Measurements from ENCODE around the gene MIDN.
A peak's percentile ranks its signal among the peaks of the same experiment; 100 is the strongest.

The MIDN gene

DNA sequence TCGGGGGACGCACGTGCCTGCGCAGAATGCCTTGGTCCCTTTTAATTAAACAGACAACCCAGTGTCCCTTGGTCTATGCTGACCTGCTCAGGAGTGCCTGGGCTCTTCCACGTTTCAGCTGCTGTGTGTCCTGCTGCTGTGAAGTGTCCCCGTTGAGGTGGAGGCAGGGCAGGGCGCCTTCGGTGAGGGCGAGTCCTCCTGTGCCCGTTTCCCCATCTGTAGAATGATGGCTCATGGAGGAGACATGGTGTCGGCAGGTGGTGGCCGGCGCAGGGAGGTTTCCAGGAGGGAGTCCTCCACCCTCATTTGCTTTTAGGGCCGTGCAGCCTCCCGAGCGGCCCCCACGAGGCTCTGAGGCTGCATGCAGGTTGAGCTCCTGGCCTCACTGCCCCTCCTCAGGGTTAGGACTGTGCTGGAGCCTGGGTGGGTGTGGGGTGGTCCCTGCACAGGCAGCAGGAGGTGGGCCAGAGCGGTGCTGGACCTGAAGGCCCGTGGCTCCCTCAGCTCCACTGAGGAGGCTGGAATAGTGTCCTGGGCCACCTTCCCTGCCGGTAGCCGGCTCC is 34.0 kb upstream of the MIDN start:
- Histone ChIP-seq H3K4me3 (ENCODE audit: low read depth in 1 of 2, low read length in 1 of 2) (no peak overlapping the region), H3K27me3 (no peaks in the 10 kb centered on the region), H3K27ac (peak overlapping the region; percentile 76), H3K9me3 (no peaks in the 10 kb centered on the region), H3K36me3 (peaks cover 3% of the 10 kb centered on the region), H3K4me1 (ENCODE audit: control insufficient read depth in 1 of 2, insufficient read depth in 1 of 2, low read depth in 1 of 2, low read length in 1 of 2) (peaks cover 32 to 36% of the 10 kb centered on the region in 2 experiments)
- TF ChIP-seq, protein P1, sequence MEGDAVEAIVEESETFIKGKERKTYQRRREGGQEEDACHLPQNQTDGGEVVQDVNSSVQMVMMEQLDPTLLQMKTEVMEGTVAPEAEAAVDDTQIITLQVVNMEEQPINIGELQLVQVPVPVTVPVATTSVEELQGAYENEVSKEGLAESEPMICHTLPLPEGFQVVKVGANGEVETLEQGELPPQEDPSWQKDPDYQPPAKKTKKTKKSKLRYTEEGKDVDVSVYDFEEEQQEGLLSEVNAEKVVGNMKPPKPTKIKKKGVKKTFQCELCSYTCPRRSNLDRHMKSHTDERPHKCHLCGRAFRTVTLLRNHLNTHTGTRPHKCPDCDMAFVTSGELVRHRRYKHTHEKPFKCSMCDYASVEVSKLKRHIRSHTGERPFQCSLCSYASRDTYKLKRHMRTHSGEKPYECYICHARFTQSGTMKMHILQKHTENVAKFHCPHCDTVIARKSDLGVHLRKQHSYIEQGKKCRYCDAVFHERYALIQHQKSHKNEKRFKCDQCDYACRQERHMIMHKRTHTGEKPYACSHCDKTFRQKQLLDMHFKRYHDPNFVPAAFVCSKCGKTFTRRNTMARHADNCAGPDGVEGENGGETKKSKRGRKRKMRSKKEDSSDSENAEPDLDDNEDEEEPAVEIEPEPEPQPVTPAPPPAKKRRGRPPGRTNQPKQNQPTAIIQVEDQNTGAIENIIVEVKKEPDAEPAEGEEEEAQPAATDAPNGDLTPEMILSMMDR (IDR thresholded peaks at IDR 0.05), result no peak

DNA sequence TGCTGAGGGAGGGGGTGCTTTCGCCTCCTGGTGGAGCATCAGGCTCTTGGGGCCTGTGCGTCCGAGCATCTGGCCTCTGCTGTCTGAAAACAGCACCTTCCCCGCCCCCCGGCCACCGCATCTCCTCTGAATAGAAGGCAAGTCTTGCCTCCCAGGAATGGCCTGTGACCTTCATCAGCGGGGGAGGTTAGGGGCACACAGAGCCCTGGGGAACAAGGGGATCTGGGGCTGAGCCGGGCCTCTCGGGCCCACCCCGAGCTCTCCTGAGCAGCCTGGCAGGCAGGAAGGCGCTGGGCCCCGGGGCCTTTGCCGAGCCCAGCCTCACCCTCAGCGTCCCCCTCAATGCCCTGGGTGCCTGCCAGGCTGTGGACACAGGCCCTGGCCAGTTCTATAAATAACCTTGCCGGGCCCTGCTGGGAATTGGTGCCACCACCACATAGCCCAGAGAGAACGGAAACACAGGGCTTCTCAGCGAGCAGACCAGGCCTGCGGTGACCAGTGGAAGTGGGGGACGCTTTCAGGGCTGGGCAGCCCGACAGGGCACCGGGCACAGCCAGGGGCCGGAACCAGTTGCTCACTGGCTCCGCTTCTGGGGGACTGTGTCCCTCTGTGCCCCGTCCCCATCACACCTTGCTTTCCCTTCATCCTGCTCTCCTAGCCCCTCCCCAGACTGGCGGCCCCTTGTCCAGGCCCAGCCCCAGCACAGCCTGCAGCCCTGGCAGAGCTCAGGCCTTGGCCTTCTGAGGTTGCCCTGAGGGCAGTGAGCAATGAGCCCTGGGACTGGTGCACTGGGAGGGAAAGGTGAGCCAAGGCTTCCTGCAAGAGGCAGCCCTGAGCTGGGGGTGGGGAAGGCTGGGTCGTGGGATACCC is 33.3 kb upstream of the MIDN start:
- H3K27me3 ChIP-seq, result no peaks in the 10 kb centered on the region
- no peaks in the 10 kb centered on the region for H3K9me3 ChIP-seq
- TF ChIP-seq, protein P1 (IDR thresholded peaks at IDR 0.05), result no peak
- peaks cover 32% of the 10 kb centered on the region in 2 experiments for H3K4me1 ChIP-seq (ENCODE audit: control insufficient read depth in 1 of 2, insufficient read depth in 1 of 2, low read depth in 1 of 2, low read length in 1 of 2)
- no peak overlapping the region for H3K4me3 ChIP-seq (ENCODE audit: low read depth in 1 of 2, low read length in 1 of 2)
- peaks cover 8% of the 10 kb centered on the region for H3K36me3 ChIP-seq
- H3K27ac ChIP-seq, result no peak overlapping the region

DNA sequence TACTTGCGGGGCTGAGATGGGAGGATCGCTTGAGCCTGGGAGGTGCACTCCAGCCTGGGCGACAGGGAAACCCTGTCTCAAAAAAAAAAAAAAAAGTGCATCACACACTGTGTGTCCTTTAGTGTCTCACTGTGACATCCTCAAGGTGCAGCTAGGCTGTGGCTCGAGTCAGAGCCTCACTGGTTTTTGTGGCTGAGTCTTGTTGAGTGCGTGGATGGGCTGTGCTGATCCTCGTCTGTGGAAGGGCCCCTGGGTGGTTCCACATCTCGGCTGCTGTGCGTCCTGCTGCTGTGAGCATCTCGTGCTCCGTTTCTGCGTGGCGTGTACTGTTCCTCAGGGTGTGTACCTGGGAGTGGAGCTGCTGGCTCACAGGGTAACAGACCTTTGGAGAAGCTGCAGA is 31.6 kb upstream of the MIDN start:
- H3K36me3 ChIP-seq, result peaks cover 25% of the 10 kb centered on the region
- no peak overlapping the region for H3K27ac ChIP-seq
- peaks cover 20 to 23% of the 10 kb centered on the region in 2 experiments for H3K4me1 ChIP-seq (ENCODE audit: control insufficient read depth in 1 of 2, insufficient read depth in 1 of 2, low read depth in 1 of 2, low read length in 1 of 2)
- TF ChIP-seq, protein P1 (IDR thresholded peaks at IDR 0.05), result no peak
- H3K27me3 ChIP-seq, result no peaks in the 10 kb centered on the region
- H3K4me3 ChIP-seq (ENCODE audit: low read depth in 1 of 2, low read length in 1 of 2), result no peak overlapping the region
- no peaks in the 10 kb centered on the region for H3K9me3 ChIP-seq

DNA sequence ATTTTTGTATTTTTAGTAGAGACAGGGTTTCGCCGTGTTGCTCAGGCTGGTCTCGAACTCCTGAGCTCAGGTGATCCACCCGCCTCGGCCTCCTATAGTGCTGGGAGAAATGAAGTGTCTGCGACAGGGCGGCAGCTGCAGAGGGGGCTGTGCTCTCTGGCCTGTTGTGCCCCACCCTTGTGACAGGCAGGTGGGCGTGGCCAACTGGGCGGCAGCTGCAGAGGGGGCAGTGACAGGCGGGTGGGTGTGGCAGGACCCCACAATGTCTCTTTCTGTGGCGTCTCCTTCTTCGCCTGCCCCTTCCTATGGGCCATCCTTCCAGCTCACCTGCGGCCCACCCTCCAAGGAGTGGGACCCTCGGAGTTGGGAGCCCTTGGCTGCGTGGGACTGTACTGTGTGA is 31.0 kb upstream of the MIDN start:
- no peak overlapping the region for H3K27ac ChIP-seq
- peaks cover 31% of the 10 kb centered on the region for H3K36me3 ChIP-seq

DNA sequence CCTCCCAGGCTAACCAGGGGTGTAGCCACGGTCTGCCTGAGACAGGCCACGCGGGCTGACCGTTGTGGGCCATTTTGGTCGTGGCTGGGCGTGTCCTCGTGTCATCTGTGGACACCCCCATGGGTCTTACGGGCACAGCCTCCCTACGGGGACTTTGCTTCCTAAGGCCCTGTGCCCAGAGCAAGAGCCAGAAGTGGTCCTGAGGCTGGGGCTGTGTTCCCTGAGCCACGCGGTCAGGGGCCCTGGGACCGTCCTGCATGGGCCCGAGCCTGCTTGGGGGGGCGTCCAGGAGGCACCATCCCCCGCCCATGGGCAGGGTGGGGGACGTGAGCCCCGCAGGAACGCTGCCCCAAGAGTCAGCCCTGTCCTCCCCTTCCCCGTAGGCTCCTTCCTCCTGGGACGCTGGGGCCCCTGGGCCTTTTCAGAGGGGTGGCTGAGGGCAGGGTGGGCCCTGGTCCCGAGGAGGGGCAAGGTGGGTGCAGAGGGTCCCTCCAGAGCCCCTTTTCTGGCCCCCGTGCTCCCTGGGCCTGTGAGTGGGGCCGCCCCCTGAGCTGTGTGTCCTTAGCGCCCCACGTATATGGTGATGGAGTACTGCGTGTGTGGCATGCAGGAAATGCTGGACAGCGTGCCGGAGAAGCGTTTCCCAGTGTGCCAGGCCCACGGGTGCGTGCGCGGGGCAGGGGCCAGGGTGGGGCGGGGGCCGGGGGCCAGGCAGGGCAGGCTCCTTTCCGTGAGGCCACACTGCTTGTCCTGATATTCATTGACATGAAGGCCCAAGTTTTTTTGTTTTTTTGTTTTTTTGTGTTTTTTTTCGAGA is 29.4 kb upstream of the MIDN start:
- no peaks in the 10 kb centered on the region for H3K27me3 ChIP-seq
- H3K4me1 ChIP-seq (ENCODE audit: control insufficient read depth in 1 of 2, insufficient read depth in 1 of 2, low read depth in 1 of 2, low read length in 1 of 2), result peaks cover 5 to 6% of the 10 kb centered on the region in 2 experiments
- no peak overlapping the region for H3K4me3 ChIP-seq (ENCODE audit: low read depth in 1 of 2, low read length in 1 of 2)
- TF ChIP-seq, protein P1 (IDR thresholded peaks at IDR 0.05), result no peak
- H3K9me3 ChIP-seq, result no peaks in the 10 kb centered on the region
- no peak overlapping the region for H3K27ac ChIP-seq
- peaks cover 47% of the 10 kb centered on the region for H3K36me3 ChIP-seq

More for the DNA sequence above, 31.0 kb upstream of the MIDN start:
- peaks cover 14 to 17% of the 10 kb centered on the region in 2 experiments for H3K4me1 ChIP-seq (ENCODE audit: control insufficient read depth in 1 of 2, insufficient read depth in 1 of 2, low read depth in 1 of 2, low read length in 1 of 2)
- no peak overlapping the region for H3K4me3 ChIP-seq (ENCODE audit: low read depth in 1 of 2, low read length in 1 of 2)
- TF ChIP-seq, protein P1 (IDR thresholded peaks at IDR 0.05), result no peak
- H3K27me3 ChIP-seq, result no peaks in the 10 kb centered on the region
- H3K9me3 ChIP-seq, result no peaks in the 10 kb centered on the region

Measured in neutrophil (primary cell).